Spleen (tissue), 7 donors: ENCODE measurements around the gene COX4I2.

Experiments used
- CTCF ChIP-seq, 11 experiments: fragments of 200-600 bp in 7 of 11; fragments of 450-650 bp in 4 of 11; sonication (generic) in 4 of 11; IDR thresholded peaks in 8 of 11; conservative IDR thresholded peaks in 3 of 11; 1 replicate in 7 of 11; 2 replicates in 4 of 11; pipeline versions ENCODE4 v1.4.0 to v1.8.0; 2016 to 2021; ENCODE audit warnings: antibody characterized with exemption in 11 of 11, inconsistent platforms in 4 of 11, mild to moderate bottlenecking in 1 of 11
- POLR2AphosphoS5 ChIP-seq, 3 donors: sonication (generic); formaldehyde crosslinking; IDR thresholded peaks; one replicate each; pipeline ENCODE4 v1.5.1; 2017; ENCODE audit warnings: antibody characterized with exemption in 3 of 3
- donor health status: DM: no; HTN: no; CAD: no; lungs with moderate emphysema.
- donor health status: DM: no; HTN: no; CAD: no.
- donor health status: DM: no; HTN: no; CAD: no.

GRCh38 chr20:31638816-31639215 lies 1.1 kb downstream of the COX4I2 start:
- TF ChIP-seq POLR2AphosphoS5 (IDR thresholded peaks at IDR 0.05) (no peak), CTCF (IDR thresholded peaks at IDR 0.05 in 8 of 11, conservative IDR thresholded peaks at IDR 0.05 in 3 of 11) (no peak)
